Uterine smooth muscle cell (primary cell): ENCODE results near the gene CASP12. TPM values are rescaled to one million over a fixed set of nuclear protein-coding genes. Genes with fewer than 3 reads are reported as not detected.

ENCODE experiments used
- total RNA-seq: library from RNA; depleted of rRNA; stranded (reverse); fragments of >200 nt; gene quantifications from 2 replicates; pipeline ENCODE4 v1.2.3, GENCODE V29; 2014

CASP12 gene
- not detected in 2 replicates for total RNA-seq

GRCh38 chr11:104897891-104898684 lies at the start of gene CASP12:
CASP12 (minus strand) TSS chr11:104898460.

Other genes starting within 250 kb of the CASP12 start
- 139 and 163 TPM in 2 replicates for gene CASP4, start 70.1 kb upstream of the CASP12 start, total RNA-seq
- gene CASP5, start 124.7 kb upstream of the CASP12 start, total RNA-seq = not detected in 2 replicates
- 8.5 and 10.2 TPM in 2 replicates for gene CASP1, start 136.7 kb upstream of the CASP12 start, total RNA-seq
- 2.8 and 5.2 TPM in 2 replicates for gene CARD16, start 146.9 kb upstream of the CASP12 start, total RNA-seq
- not detected in 2 replicates for gene CARD18, start 241.3 kb upstream of the CASP12 start, total RNA-seq